KMS-11 (cell line): ENCODE measurements around the gene SRSF5.

ENCODE experiments used
- H2AFZ ChIP-seq: fragments of 200-600 bp; sonication (generic); 2 replicates; pipeline ENCODE4 v1.6.1; 2016; ENCODE audit warnings: antibody characterized with exemption, mixed run types, low read depth
- H3K27ac ChIP-seq: fragments of 200-600 bp; sonication (generic); 2 replicates; pipeline ENCODE4 v1.6.1; 2016; ENCODE audit warnings: mild to moderate bottlenecking, mixed run types
- H3K27me3 ChIP-seq: fragments of 200-600 bp; sonication (generic); 2 replicates; pipeline ENCODE4 v1.6.1; 2017; ENCODE audit warnings: mild to moderate bottlenecking, low read depth, mixed run types, moderate library complexity; ENCODE audit not compliant: insufficient read depth
- H3K36me3 ChIP-seq: fragments of 200-600 bp; sonication (generic); 2 replicates; pipeline ENCODE4 v1.6.1; 2017; ENCODE audit warnings: mild to moderate bottlenecking, mixed run types; ENCODE audit not compliant: insufficient read depth
- H3K4me1 ChIP-seq: fragments of 200-600 bp; sonication (generic); 2 replicates; pipeline ENCODE4 v1.6.1; 2016; ENCODE audit warnings: mild to moderate bottlenecking, low read depth, mixed run types; ENCODE audit not compliant: poor library complexity, severe bottlenecking
- H3K4me2 ChIP-seq: fragments of 200-600 bp; sonication (generic); 2 replicates; pipeline ENCODE4 v1.7.0; 2016; ENCODE audit warnings: mild to moderate bottlenecking, mixed run types
- H3K4me3 ChIP-seq: fragments of 200-600 bp; sonication (generic); IDR thresholded peaks from 2 replicates; pipeline ENCODE4 v1.6.1; 2017; ENCODE audit warnings: low read depth, low read length, mixed read lengths; ENCODE audit not compliant: insufficient read depth
- H3K79me2 ChIP-seq: fragments of 200-600 bp; sonication (generic); 2 replicates; pipeline ENCODE4 v1.6.1; 2016; ENCODE audit warnings: low read depth, mixed run types; ENCODE audit not compliant: insufficient read depth
- H3K9ac ChIP-seq: fragments of 200-600 bp; sonication (generic); 2 replicates; pipeline ENCODE4 v1.6.1; 2016; ENCODE audit warnings: mild to moderate bottlenecking, mixed run types
- H4K20me1 ChIP-seq: fragments of 200-600 bp; sonication (generic); 2 replicates; pipeline ENCODE4 v1.6.1; 2016; ENCODE audit warnings: mild to moderate bottlenecking, mixed run types; ENCODE audit not compliant: insufficient read depth
- CTCF ChIP-seq: fragments of 200-600 bp; sonication (generic); conservative IDR thresholded peaks from 2 replicates; pipeline ENCODE4 v1.6.1; 2017; ENCODE audit warnings: low read depth, mild to moderate bottlenecking, antibody characterized with exemption, low read length, moderate library complexity, mixed read lengths

Gene SRSF5

GRCh38 chr14:69771136-69771535 lies 4.2 kb downstream of the SRSF5 start:
- Histone ChIP-seq H3K27ac (no peak overlapping the region), H3K4me2 (no peak overlapping the region), H4K20me1 (peaks cover 7% of the 10 kb centered on the region; the same call in 1 of the 2 replicates), H3K79me2 (peaks cover 25% of the 10 kb centered on the region), H2AFZ (no peak overlapping the region), H3K4me1 (peaks cover 18% of the 10 kb centered on the region), H3K9ac (no peak overlapping the region), H3K4me3 (no peak overlapping the region), H3K36me3 (peaks cover 14% of the 10 kb centered on the region; the same call in 1 of the 2 replicates), H3K27me3 (no peaks in the 10 kb centered on the region)
- TF ChIP-seq CTCF, result no peak

- H3K9ac ChIP-seq, result no peak overlapping the region
- peaks cover 18% of the 10 kb centered on the region for H3K4me1 ChIP-seq
- H3K36me3 ChIP-seq, result peaks cover 14% of the 10 kb centered on the region; the same call in 1 of the 2 replicates
- TF ChIP-seq CTCF, result no peak
- peaks cover 21% of the 10 kb centered on the region for H3K79me2 ChIP-seq
- no peak overlapping the region for H3K4me3 ChIP-seq
- H4K20me1 ChIP-seq, result peaks cover 7% of the 10 kb centered on the region; the same call in 1 of the 2 replicates
- no peak overlapping the region for H3K27ac ChIP-seq
- H3K4me2 ChIP-seq, result no peak overlapping the region
- no peaks in the 10 kb centered on the region for H3K27me3 ChIP-seq
- H2AFZ ChIP-seq, result no peak overlapping the region
These were observed 5.4 kb downstream of the SRSF5 start for GRCh38 chr14:69772082-69773017.

- Histone ChIP-seq H2AFZ (no peak overlapping the region), H3K4me1 (peaks cover 12% of the 10 kb centered on the region), H3K27ac (no peak overlapping the region), H3K4me2 (no peak overlapping the region), H3K36me3 (peaks cover 9% of the 10 kb centered on the region; the same call in 1 of the 2 replicates), H3K27me3 (no peaks in the 10 kb centered on the region), H3K79me2 (peaks cover 10% of the 10 kb centered on the region), H4K20me1 (peaks cover 2% of the 10 kb centered on the region; the same call in 1 of the 2 replicates), H3K9ac (no peak overlapping the region), H3K4me3 (no peak overlapping the region)
- TF ChIP-seq CTCF, result no peak
These were observed 6.8 kb downstream of the SRSF5 start for GRCh38 chr14:69773571-69774276.

GRCh38 chr14:69775012-69775411 lies 8.1 kb downstream of the SRSF5 start:
- Histone ChIP-seq H3K9ac (no peak overlapping the region), H3K4me3 (no peak overlapping the region), H3K27me3 (no peaks in the 10 kb centered on the region), H3K27ac (no peak overlapping the region), H3K36me3 (0 out of 2 replicates have a peak, but pooled peaks cover 5% of the 10 kb centered on the region), H3K4me1 (peaks cover 5% of the 10 kb centered on the region), H3K79me2 (no peaks in the 10 kb centered on the region), H4K20me1 (no peaks in the 10 kb centered on the region; the same call in 1 of the 2 replicates), H2AFZ (no peak overlapping the region), H3K4me2 (no peak overlapping the region)
- no peak for TF ChIP-seq CTCF
